T-helper 1 cell treated with Interleukin-12 subunit alpha and Interleukin-12 subunit beta and Interleukin-4 antibody, amounts not matched to agents 30 ng/mL and 1 ng/mL, for 36 hours (primary cell): Measurements from ENCODE around the gene KITLG. TPM values are rescaled to one million over a fixed set of nuclear protein-coding genes. Genes with fewer than 3 reads are reported as not detected.
"Not testable (repeated sequence)": the region's sequence is repeated elsewhere in the genome, so short reads cannot be mapped to it uniquely, and the experiment has no call there.

Source experiments
- intact Hi-C: fragments of 100-400 bp; cut with micrococcal nuclease; formaldehyde crosslinking; loops from one replicate; pipeline ENCODE4 v1.15.1; 2024
- total RNA-seq: library from RNA; stranded (reverse); gene quantifications from 2 replicates; pipeline ENCODE4 v1.2.3, GENCODE V29; 2022

Gene KITLG
- total RNA-seq, 1 donor from 2014 or later, result not detected

- intact Hi-C loops, result no loop called here
Measured at GRCh38 chr12:88496429-88496828, 83.8 kb downstream of the KITLG start.

- intact Hi-C loops, result no loop called here
Measured at GRCh38 chr12:88495031-88495430, 85.2 kb downstream of the KITLG start.

GRCh38 chr12:88494520-88494919 lies 85.8 kb downstream of the KITLG start:
- intact Hi-C loops, result no loop called here

DNA sequence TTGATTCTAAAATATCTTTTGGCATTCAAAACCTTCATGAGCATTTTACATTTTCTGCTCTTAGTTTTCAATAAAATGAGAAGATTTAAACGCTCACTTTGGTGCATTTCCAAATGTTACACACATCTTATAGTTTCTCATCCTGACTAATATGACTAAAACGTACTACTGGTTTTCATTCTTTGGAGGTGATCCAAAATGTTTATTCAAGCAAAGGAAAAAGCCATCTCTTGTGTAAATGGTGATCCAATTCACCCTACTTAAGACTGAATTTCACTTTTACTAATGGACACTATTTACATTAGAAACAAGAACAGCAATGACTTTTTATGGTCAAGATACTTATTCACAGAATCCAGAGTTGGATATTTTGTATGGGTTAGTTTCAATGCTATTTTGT lies 86.6 kb downstream of the KITLG start:
- intact Hi-C loops, result no loop called here

- intact Hi-C loops, result no loop called here
Measured at GRCh38 chr12:88490425-88490824, 89.8 kb downstream of the KITLG start.

DNA sequence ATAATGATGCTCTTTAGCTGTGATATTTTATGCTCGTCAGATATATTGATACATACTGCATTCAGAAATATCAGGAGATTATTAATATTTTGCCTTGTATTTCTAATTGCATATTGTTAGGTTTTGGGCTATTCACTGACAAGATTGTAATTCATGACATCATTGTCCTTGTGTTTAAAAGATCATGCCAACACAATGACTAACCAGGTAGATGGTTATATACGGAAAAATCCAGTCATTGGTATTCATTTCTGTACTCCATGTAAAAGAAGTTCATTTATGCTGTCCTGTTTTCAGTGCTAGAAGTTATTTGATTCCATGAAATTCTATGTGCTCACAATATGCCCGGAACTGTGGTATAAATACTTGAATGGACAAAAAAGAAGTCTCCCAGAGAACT lies 107.5 kb downstream of the KITLG start:
- intact Hi-C loops, result no loop called here

DNA sequence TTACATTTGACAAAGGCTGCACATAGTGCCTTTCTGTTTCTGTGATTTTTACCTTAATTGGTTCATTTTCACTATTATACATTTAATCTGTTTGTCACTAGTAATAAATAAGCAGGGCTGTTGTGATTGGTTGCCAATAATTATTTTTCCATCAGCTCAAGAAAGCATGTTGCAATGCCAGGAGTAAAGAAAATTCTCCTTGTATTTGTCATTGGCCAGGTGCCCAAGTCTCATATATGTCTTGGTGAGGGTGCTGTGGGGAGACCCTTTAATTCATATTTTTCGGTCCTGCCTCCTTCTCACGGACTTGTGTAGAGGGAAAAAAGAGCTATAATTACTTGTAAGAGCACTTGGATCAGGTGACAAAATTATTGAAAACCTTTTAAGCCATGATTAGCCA lies 108.0 kb downstream of the KITLG start:
- intact Hi-C loops, result no loop called here

- intact Hi-C loops, result no loop called here
Measured at GRCh38 chr12:88471331-88472045, 108.8 kb downstream of the KITLG start.

- intact Hi-C loops, result no loop called here
Measured at GRCh38 chr12:88469154-88469553, 111.1 kb downstream of the KITLG start.

- intact Hi-C loops, result no loop called here
Measured at GRCh38 chr12:88468581-88468980, 111.7 kb downstream of the KITLG start.

DNA sequence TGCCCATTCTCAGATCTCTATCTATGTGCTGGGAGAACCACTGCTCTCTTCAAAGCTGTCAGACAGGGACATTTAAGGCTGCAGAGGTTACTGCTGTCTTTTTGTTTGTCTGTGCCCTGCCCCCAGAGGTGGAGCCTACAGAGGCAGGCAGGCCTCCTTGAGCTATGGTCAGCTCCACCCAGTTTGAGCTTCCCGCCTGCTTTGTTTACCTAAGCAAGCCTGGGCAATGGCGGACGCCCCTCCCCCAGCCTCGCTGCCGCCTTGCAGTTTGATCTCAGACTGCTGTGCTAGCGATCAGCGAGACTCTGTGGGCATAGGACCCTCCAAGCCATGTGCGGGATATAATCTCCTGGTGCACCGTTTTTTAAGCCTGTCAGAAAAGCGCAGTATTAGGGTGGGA lies 113.6 kb downstream of the KITLG start:
- intact Hi-C loops, result not testable (repeated sequence)

GRCh38 chr12:88458327-88458726 lies 121.9 kb downstream of the KITLG start:
- intact Hi-C loops, result no loop called here

DNA sequence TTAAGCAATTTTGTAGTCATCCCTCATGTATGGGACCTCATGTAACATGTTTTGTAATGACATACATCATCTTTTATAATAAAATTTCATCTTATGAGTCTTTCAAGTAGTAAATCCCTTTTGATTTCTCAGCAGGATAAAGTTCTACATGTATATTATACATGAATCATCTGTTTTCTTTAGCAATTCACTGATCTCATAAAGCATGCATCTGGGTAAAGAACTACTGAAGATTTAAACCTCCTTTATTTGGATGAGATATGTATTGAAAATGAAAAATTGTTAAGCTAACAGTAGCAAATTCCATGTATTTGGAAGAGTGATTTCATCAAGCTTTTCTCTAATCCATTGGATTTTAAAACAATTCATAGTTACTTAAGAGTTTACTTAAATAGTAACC lies 126.9 kb downstream of the KITLG start:
- intact Hi-C loops, result no loop called here

GRCh38 chr12:88451205-88451604 lies 129.1 kb downstream of the KITLG start:
- intact Hi-C loops, result no loop called here

- intact Hi-C loops, result no loop called here
Measured at GRCh38 chr12:88450136-88450535, 130.1 kb downstream of the KITLG start.

GRCh38 chr12:88448337-88448915 lies 131.8 kb downstream of the KITLG start:
- intact Hi-C loops, result no loop called here

DNA sequence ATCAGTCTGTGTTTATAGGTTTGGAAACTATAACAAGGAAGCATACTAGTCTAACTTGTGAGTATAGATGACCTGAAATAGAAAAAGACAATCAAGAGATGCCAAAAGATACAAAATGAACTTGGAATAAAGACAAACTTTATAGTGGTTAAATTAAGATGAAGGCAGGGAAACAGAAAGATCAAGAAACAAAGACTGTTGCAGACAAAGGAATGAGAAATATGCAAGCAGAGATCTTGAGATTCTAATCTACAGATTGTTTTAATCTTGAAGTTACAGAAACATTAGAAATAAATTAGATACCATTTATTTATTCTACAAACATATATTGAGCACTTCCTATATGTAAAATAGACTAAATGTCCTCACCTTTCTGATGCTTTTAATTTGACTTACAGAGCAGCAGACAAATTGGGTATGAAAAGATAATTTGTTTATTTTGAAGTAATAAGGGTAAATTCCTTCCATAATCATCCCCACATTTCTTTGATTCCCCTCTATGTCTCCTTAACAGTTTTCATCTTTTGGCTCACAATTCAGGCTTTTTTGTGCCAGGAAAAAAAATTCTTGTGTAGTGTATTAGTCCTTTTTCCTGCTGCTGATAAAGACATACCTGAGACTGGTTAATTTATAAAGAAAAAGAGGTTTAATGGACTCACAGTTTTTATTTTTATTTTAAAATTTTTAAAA lies 134.4 kb downstream of the KITLG start:
- intact Hi-C loops, result no loop called here

GRCh38 chr12:88444481-88444880 lies 135.8 kb downstream of the KITLG start:
- intact Hi-C loops, result no loop called here
